B cell (primary cell): ENCODE results near the gene DNAAF3.

Source experiments
- EZH2 ChIP-seq: IDR thresholded peaks from 2 replicates; pipeline ENCODE4 v1.6.1; 2012; ENCODE audit warnings: borderline replicate concordance, low read depth, mild to moderate bottlenecking, moderate library complexity, low read length; ENCODE audit not compliant: insufficient read depth, poor library complexity, severe bottlenecking
- TF ChIP-seq, protein P1 (sequence below): fragments of 200-600 bp; IDR thresholded peaks from one replicate; pipeline ENCODE4 v1.8.0; 2022; ENCODE audit warnings: antibody characterized with exemption, mild to moderate bottlenecking

DNA sequence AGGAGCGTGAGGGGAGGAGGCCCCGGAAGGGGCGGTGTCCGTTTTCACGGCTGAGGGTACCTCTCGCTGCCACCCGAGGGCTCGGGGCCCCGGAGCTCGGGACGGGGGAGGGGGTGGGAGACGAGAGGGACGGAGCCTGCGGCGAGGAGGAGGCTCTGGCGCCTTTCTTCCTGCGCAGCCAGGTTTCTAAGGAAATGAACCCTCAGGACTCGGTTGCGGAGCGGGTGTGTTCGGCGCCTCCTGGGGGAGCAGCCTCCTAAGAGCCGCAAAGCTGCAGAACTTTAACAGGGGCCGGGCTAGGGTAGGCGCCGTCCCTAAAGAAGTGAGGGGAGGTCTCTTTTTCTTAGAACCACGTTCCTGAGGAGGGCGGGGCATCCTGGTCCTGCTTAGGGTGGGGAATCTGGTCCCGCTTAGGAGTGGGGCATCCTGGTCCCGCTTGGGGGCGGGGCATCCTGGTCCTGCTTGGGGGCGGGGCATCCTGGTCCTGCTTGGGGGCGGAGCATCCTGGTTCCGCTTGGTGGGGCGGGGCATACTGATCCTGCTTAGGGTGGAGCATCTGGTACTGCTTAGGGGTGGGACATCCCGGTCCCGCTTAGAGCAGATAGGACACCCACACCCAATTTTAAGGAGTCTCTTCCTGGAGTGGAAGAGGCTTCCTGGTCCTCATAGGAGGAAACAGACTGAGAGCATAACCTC lies 7.4 kb upstream of the DNAAF3 start:
- TF ChIP-seq, protein P1, sequence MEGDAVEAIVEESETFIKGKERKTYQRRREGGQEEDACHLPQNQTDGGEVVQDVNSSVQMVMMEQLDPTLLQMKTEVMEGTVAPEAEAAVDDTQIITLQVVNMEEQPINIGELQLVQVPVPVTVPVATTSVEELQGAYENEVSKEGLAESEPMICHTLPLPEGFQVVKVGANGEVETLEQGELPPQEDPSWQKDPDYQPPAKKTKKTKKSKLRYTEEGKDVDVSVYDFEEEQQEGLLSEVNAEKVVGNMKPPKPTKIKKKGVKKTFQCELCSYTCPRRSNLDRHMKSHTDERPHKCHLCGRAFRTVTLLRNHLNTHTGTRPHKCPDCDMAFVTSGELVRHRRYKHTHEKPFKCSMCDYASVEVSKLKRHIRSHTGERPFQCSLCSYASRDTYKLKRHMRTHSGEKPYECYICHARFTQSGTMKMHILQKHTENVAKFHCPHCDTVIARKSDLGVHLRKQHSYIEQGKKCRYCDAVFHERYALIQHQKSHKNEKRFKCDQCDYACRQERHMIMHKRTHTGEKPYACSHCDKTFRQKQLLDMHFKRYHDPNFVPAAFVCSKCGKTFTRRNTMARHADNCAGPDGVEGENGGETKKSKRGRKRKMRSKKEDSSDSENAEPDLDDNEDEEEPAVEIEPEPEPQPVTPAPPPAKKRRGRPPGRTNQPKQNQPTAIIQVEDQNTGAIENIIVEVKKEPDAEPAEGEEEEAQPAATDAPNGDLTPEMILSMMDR = no peak
- peak; percentile 18 for TF ChIP-seq EZH2
